Vagina (tissue), 2 donors: ENCODE measurements around the gene ALDH2.
"Not testable (repeated sequence)": the region's sequence is repeated elsewhere in the genome, so short reads cannot be mapped to it uniquely, and the experiment has no call there.

Source experiments
- CTCF ChIP-seq, 3 experiments: fragments of 450-650 bp in 2 of 3; fragments of 200-600 bp in 1 of 3; sonication (generic) in 1 of 3; IDR thresholded peaks; one replicate each; pipeline ENCODE4 v1.5.1; 2017 to 2019; ENCODE audit warnings: antibody characterized with exemption in 3 of 3, mild to moderate bottlenecking in 2 of 3, moderate library complexity in 2 of 3
- POLR2A ChIP-seq, 2 donors: fragments of 450-650 bp; IDR thresholded peaks; one replicate each; pipeline ENCODE4 v1.6.1; 2017; ENCODE audit warnings: antibody characterized with exemption in 2 of 2, mild to moderate bottlenecking in 2 of 2, moderate library complexity in 2 of 2
- POLR2AphosphoS5 ChIP-seq, 2 donors: sonication (generic); formaldehyde crosslinking; IDR thresholded peaks; one replicate each; pipeline ENCODE4 v1.9.0; 2017; ENCODE audit warnings: antibody characterized with exemption in 2 of 2, mild to moderate bottlenecking in 2 of 2, low read depth in 1 of 2; ENCODE audit not compliant: insufficient read depth in 1 of 2

DNA sequence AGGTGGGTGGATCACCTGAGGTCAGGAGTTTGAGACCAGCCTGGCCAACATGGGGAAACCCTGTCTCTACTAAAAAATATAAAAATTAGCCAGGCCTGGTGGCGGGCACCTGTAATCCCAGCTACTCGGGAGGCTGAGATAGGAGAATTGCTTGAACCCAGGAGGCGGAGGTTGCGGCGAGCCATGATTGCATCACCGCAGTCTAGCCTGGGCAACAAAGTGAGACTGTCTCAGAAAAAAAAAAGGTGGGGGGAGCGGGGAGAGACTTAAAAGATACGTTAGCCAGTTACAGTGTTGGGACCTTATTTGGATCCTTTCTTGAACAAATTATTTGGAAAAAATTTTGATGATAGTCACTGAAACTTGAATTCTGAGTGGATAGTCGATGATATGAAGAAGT lies 27.2 kb upstream of the ALDH2 start:
- not testable (repeated sequence) for TF ChIP-seq POLR2AphosphoS5 (IDR thresholded peaks at IDR 0.05; ENCODE audit: insufficient read depth in 1 of 2, low read depth in 1 of 2); CTCF (IDR thresholded peaks at IDR 0.05); POLR2A (IDR thresholded peaks at IDR 0.05)
